Right lobe of liver (tissue), 6 donors: ENCODE results near the gene POC1A. TPM values are rescaled to one million over a fixed set of nuclear protein-coding genes. Genes with fewer than 3 reads are reported as not detected.
A peak's percentile ranks its signal among the peaks of the same experiment; 100 is the strongest.

Experiments used
- ATAC-seq, 4 donors: fragments of 200-7000 bp; cut with Tn5 transposase; one replicate each; pipeline ENCODE4 v1.9.1; 2020; ENCODE audit warnings: mild to moderate bottlenecking in 4 of 4, moderate library complexity in 4 of 4
- DNase-seq, 3 donors: peaks; one replicate each; pipeline ENCODE4 v3.0.0-alpha.2; 2020
- H3K27ac ChIP-seq, 3 donors: fragments of 200-600 bp; one replicate each; pipeline ENCODE4 v1.8.0; 2022
- H3K27me3 ChIP-seq, 2 donors: fragments of 200-600 bp; one replicate each; pipeline ENCODE4 v1.8.0; 2022
- H3K36me3 ChIP-seq, 4 donors: fragments of 200-600 bp; sonication (generic) in 1 of 4; one replicate each; pipeline versions ENCODE4 v1.5.1 to v1.8.0; 2017 to 2022; ENCODE audit warnings: control low read depth in 1 of 4
- H3K4me1 ChIP-seq, 4 donors: fragments of 200-600 bp; sonication (generic) in 1 of 4; one replicate each; pipeline versions ENCODE4 v1.5.1 to v1.8.0; 2017 to 2022; ENCODE audit warnings: control low read depth in 1 of 4
- H3K4me3 ChIP-seq, 3 donors: fragments of 200-600 bp; one replicate each; pipeline ENCODE4 v1.8.0; 2022
- H3K9me3 ChIP-seq, 4 donors: fragments of 200-600 bp; sonication (generic) in 1 of 4; one replicate each; pipeline versions ENCODE4 v1.5.1 to v1.8.0; 2017 to 2022; ENCODE audit warnings: control low read depth in 1 of 4
- POLR2A ChIP-seq: fragments of 450-650 bp; IDR thresholded peaks from one replicate; pipeline ENCODE4 v1.6.1; 2017; ENCODE audit warnings: antibody characterized with exemption, mild to moderate bottlenecking
- WGBS: methylation state at CpG from one replicate; pipeline ENCODE4 v1.1.6; 2018; ENCODE audit warnings: low coverage, low lambda C conversion rate; ENCODE audit not compliant: insufficient coverage; ENCODE audit errors: missing lambda C conversion rate; 5-methylcytosine and 5-hydroxymethylcytosine counted together
- intact Hi-C, 2 donors: fragments of 100-400 bp; cut with DNase I; formaldehyde crosslinking; loops; one replicate each; pipeline versions ENCODE4 v1.11.2 to v1.14.1; 2022
- total RNA-seq, 6 experiments: library from RNA; depleted of rRNA in 2 of 6; stranded (reverse); fragments of >200 nt in 2 of 6; fragmentation: NEBNext Ultra II Directional in 3 of 6; extraction: Animal tissue kit (Norgen Biotek cat#: 25700) in 3 of 6; gene quantifications; one replicate each; pipeline versions ENCODE4 v1.1.0 to v1.2.4, GENCODE V29; 2016 to 2023
- TF ChIP-seq, protein P1 (sequence below), 4 donors: fragments of 200-600 bp in 3 of 4; fragments of 450-650 bp in 1 of 4; IDR thresholded peaks; one replicate each; pipeline versions ENCODE4 v1.5.1 to v1.8.0; 2016 to 2022; ENCODE audit warnings: antibody characterized with exemption in 4 of 4, mild to moderate bottlenecking in 2 of 4
- donor health status: DM: no; HTN: yes; CAD: no.
- donor health status: DM: no; HTN: no; CAD: no.
- donor health status: DM: no; HTN: no; CAD: no.
- donor health status: DM: no; HTN: yes; CAD: no.
- donor health status: DM: no; HTN: yes; CAD: no.

Gene POC1A
- total RNA-seq, 6 experiments from 2014 or later = 2.0 to 4.3 (median 3.2) TPM

DNA sequence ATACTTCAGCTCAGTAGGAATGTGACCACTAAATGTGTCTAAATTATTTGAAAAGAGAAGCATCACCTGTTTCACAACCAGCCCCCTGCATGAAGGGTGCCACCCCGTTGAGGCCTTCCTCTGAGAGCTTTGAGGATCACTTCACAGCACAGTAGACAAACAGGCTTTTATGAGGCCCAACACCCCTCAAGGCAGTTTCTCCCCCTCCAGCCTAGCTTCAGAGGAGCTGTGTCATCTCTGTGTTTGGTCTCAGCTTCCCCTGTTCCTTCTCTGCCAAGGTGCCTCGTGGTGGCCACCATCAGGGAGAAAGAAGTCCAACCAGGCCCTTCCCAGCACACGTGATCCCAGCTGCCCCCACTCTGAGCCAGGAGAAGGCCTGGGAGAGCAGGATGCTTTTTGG lies 76.3 kb downstream of the POC1A start:
- 45% methylated on average over 2 of the region's 3 CpGs for WGBS
- Histone ChIP-seq H3K9me3 (no peaks in the 10 kb centered on the region), H3K27ac (no peak overlapping the region), H3K36me3 (no peaks in the 10 kb centered on the region), H3K4me1 (no peaks in the 10 kb centered on the region), H3K27me3 (no peaks in the 10 kb centered on the region), H3K4me3 (no peak overlapping the region)
- ATAC-seq (no peak), DNase-seq (no peak)
- TF ChIP-seq, protein P1, sequence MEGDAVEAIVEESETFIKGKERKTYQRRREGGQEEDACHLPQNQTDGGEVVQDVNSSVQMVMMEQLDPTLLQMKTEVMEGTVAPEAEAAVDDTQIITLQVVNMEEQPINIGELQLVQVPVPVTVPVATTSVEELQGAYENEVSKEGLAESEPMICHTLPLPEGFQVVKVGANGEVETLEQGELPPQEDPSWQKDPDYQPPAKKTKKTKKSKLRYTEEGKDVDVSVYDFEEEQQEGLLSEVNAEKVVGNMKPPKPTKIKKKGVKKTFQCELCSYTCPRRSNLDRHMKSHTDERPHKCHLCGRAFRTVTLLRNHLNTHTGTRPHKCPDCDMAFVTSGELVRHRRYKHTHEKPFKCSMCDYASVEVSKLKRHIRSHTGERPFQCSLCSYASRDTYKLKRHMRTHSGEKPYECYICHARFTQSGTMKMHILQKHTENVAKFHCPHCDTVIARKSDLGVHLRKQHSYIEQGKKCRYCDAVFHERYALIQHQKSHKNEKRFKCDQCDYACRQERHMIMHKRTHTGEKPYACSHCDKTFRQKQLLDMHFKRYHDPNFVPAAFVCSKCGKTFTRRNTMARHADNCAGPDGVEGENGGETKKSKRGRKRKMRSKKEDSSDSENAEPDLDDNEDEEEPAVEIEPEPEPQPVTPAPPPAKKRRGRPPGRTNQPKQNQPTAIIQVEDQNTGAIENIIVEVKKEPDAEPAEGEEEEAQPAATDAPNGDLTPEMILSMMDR (IDR thresholded peaks at IDR 0.05) = no peak
- no peak for TF ChIP-seq POLR2A
- intact Hi-C loops = no loop called here

DNA sequence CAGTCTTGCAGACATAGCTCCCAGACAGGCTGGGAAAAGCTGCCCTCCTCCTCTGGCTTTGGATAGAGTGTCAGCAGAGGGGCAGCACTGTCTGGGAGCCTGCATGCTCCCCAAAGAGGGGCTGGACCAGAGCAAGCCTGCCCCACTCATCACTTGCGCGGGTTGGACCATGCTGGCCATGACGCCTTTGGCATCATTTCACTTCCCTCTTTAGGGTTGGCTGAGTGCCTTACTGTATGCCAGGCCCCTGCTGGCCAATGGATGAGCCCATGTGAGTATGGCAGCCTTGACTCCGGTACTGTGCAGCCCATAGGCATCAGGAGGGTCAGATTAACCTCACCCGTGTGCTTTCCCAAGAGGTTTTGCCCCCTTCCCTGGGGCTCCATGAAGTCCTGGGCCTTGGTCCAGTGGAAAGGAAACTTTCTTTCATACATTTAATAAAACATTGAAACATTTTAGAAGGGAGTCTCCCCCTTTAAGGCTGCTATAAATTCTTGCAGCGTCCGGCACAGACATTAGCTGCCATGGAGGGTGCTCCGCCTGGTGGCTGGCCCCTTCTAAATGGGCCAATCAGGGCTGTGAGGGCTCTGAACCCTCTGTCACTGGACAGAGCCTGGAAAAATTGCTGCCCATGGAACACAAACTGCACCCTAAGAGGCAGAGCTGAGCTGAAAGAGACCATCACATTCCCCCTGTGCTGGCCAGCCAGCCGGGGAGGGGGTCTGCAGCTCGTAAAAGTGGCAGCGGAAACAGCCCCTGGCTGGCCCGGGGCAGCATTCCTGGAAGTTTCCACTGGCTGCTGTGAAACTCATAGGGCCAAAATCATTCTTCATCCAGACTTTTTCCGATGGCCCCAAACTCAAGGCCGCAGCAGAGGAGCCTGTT lies 77.1 kb downstream of the POC1A start:
- ATAC-seq (no peak), DNase-seq (no peak)
- 78% methylated on average over 6 of the region's 14 CpGs for WGBS
- TF ChIP-seq, protein P1 (IDR thresholded peaks at IDR 0.05) = no peak
- no peak for TF ChIP-seq POLR2A
- no peaks in the 10 kb centered on the region for H3K27me3 ChIP-seq
- intact Hi-C loops = no loop called here
- no peaks in the 10 kb centered on the region for H3K4me1 ChIP-seq
- no peak overlapping the region for H3K4me3 ChIP-seq
- H3K27ac ChIP-seq = peak overlapping the region in 1 of 3 donors; percentile 29
- no peaks in the 10 kb centered on the region for H3K36me3 ChIP-seq
- no peaks in the 10 kb centered on the region for H3K9me3 ChIP-seq

DNA sequence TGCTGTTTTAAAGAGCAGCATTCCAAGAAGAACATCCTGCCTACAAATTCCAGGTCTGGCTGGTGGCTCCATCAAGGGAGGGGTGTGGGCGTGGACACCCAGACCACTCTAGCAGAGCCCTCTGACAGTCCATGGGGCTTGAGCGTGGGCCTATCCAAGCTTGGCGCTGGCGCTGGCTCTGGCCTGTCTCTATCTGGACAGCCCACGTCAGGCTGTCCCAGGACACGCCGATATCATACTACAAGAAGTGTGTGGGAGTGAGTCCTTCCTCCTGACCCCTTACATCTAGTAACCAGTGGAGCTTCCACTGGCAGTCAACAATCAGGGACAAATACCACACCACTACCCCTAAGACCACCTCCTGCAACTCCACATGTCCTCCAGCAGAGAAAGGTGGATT lies 80.7 kb downstream of the POC1A start:
- H3K9me3 ChIP-seq = no peaks in the 10 kb centered on the region
- no CpG with 5 or more reads among the region's 7 CpGs for WGBS
- no peak overlapping the region for H3K4me3 ChIP-seq
- no peaks in the 10 kb centered on the region for H3K27me3 ChIP-seq
- ATAC-seq = peak in 1 of 4 donors; percentile 17
- TF ChIP-seq POLR2A = no peak
- TF ChIP-seq, protein P1 (IDR thresholded peaks at IDR 0.05) = no peak
- DNase-seq = no peak
- no peaks in the 10 kb centered on the region for H3K36me3 ChIP-seq
- intact Hi-C loops = no loop called here
- no peak overlapping the region for H3K27ac ChIP-seq
- no peaks in the 10 kb centered on the region for H3K4me1 ChIP-seq

DNA sequence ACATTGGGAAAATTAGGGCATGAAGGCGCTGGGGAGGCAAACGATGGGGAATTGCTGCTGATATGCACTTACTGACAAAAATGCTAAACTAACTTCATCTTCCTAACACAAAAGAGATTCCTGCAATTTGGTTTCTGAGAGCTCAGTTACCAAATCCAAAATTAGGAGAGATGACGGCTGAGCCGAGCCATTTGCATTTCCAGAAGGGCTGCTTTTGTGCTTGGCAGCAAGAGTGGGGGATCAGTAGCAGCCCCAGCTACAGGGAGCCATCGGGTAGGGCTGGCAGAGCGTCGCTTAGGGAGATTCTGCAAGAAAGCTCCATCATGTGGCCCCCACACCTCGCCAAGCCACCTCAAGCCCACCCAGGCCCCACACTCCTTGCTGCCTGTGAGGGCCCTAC lies 81.8 kb downstream of the POC1A start:
- intact Hi-C loops = no loop called here
- WGBS = 85% methylated on average over 4 of the region's 8 CpGs
- TF ChIP-seq POLR2A = no peak
- TF ChIP-seq, protein P1 (IDR thresholded peaks at IDR 0.05) = no peak
- no peaks in the 10 kb centered on the region for H3K27me3 ChIP-seq
- no peak overlapping the region for H3K27ac ChIP-seq
- H3K36me3 ChIP-seq = no peaks in the 10 kb centered on the region
- no peak for ATAC-seq
- no peak overlapping the region for H3K4me3 ChIP-seq
- H3K9me3 ChIP-seq = no peaks in the 10 kb centered on the region
- no peaks in the 10 kb centered on the region for H3K4me1 ChIP-seq
- DNase-seq = no peak
